ENCODE measurements around the gene PDE11A.
"Not testable (repeated sequence)": the region's sequence is repeated elsewhere in the genome, so short reads cannot be mapped to it uniquely, and the experiment has no call there.

The PDE11A gene

GRCh38 chr2:177964892-177965291, 107.7 kb downstream of the PDE11A start:
- Histone ChIP-seq H3K9me3 (ENCODE audit: control insufficient read depth, low read length) (no peaks in the 10 kb centered on the region), H3K4me3 (ENCODE audit: low read depth, low read length) (no peak overlapping the region)
- TF ChIP-seq CTCF (IDR thresholded peaks at IDR 0.05), result no peak

DNA sequence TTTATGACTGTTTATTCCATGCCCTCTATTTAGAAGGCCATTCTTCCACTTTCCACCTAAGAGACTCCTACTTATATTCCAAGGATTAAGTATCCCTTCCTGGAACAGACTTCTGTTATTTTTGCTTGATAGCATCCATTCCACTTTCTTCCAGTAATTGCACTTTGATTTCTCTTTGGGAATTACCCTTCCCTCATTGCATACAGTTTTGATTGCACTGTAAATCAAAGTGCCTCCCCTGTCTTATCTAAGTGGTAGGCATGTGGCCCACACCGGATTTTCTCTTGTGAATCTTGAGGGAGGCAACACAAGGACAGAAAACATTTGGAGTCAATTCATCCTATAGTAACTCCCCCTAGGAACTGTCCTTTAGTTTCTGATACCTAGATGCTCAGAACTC, 120.4 kb downstream of the PDE11A start:
- no peak overlapping the region for H3K9ac ChIP-seq
- no peaks in the 10 kb centered on the region for H3K36me3 ChIP-seq (ENCODE audit: control insufficient read depth, insufficient read depth, low read length)
- H3K4me3 ChIP-seq (ENCODE audit: low read depth, low read length), result no peak overlapping the region
- H3K79me2 ChIP-seq, result peaks cover 3% of the 10 kb centered on the region
- no peak overlapping the region for H3K4me2 ChIP-seq (ENCODE audit: low read length)
- H3K9me3 ChIP-seq (ENCODE audit: control insufficient read depth, low read length), result no peaks in the 10 kb centered on the region
- H3K27me3 ChIP-seq (ENCODE audit: control insufficient read depth, insufficient read depth, low read length), result no peaks in the 10 kb centered on the region
- no peak overlapping the region for H3K27ac ChIP-seq
- no peak for TF ChIP-seq CTCF (IDR thresholded peaks at IDR 0.05)
- no peak overlapping the region for H2AFZ ChIP-seq
- no peaks in the 10 kb centered on the region for H3K4me1 ChIP-seq

More at GRCh38 chr2:177964892-177965291, 107.7 kb downstream of the PDE11A start:
- no peak overlapping the region for H3K27ac ChIP-seq
- H2AFZ ChIP-seq, result no peak overlapping the region
- H3K27me3 ChIP-seq (ENCODE audit: control insufficient read depth, insufficient read depth, low read length), result no peaks in the 10 kb centered on the region
- H3K36me3 ChIP-seq (ENCODE audit: control insufficient read depth, insufficient read depth, low read length), result no peaks in the 10 kb centered on the region
- peaks cover 3% of the 10 kb centered on the region for H3K79me2 ChIP-seq
- no peak overlapping the region for H3K9ac ChIP-seq
- H3K4me1 ChIP-seq, result no peaks in the 10 kb centered on the region
- H3K4me2 ChIP-seq (ENCODE audit: low read length), result no peak overlapping the region

DNA sequence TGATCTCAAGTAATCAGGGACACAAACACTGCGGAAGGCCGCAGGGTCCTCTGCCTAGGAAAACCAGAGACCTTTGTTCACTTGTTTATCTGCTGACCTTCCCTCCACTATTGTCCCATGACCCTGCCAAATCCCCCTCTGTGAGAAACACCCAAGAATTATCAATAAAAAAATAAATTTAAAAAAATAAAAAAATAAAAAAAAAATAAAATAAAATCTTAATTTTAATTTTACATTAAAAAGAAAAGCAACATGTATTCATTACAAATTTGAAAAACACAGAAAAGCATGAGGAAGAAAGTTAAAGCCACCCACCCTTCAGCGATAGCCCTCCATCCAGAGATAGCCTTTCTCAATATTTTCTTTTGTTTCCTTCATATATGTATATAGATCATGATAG, 125.0 kb downstream of the PDE11A start:
- not testable (repeated sequence) for H3K4me3 ChIP-seq (ENCODE audit: low read depth, low read length); H3K36me3 ChIP-seq (ENCODE audit: control insufficient read depth, insufficient read depth, low read length); H3K4me1 ChIP-seq; H3K9ac ChIP-seq; H3K27me3 ChIP-seq (ENCODE audit: control insufficient read depth, insufficient read depth, low read length); H3K79me2 ChIP-seq; H3K4me2 ChIP-seq (ENCODE audit: low read length); H2AFZ ChIP-seq; H3K9me3 ChIP-seq (ENCODE audit: control insufficient read depth, low read length); H3K27ac ChIP-seq

DNA sequence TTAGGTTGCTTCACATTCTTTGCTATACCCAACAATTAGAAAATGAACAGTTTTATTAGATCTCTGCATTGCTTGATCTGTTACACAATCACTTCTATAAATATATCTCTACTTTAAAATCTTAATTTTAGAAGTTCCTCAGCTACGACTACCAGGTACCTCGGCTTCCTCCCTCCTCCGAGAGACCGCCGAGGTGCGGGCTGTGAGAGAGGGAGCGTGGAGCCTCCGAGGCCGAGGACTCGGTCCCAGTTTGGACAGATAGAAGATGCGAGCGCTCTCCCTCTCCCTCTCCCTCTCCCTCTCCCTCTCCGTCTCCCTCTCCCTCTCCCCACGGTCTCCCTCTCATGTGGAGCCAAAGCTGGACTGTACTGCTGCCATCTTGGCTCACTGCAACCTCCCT, 128.0 kb downstream of the PDE11A start:
- H3K79me2 ChIP-seq; H2AFZ ChIP-seq; H3K4me2 ChIP-seq (ENCODE audit: low read length); H3K27ac ChIP-seq; H3K4me1 ChIP-seq; H3K36me3 ChIP-seq (ENCODE audit: control insufficient read depth, insufficient read depth, low read length); H3K9ac ChIP-seq; H3K9me3 ChIP-seq (ENCODE audit: control insufficient read depth, low read length); H3K4me3 ChIP-seq (ENCODE audit: low read depth, low read length); H3K27me3 ChIP-seq (ENCODE audit: control insufficient read depth, insufficient read depth, low read length): not testable (repeated sequence)

GRCh38 chr2:177942731-177943130, 129.8 kb downstream of the PDE11A start:
- H3K4me1 ChIP-seq, result no peaks in the 10 kb centered on the region
- H3K79me2 ChIP-seq, result peaks cover 2% of the 10 kb centered on the region
- no peak overlapping the region for H2AFZ ChIP-seq
- no peaks in the 10 kb centered on the region for H3K36me3 ChIP-seq (ENCODE audit: control insufficient read depth, insufficient read depth, low read length)
- H3K27ac ChIP-seq, result no peak overlapping the region
- H3K9me3 ChIP-seq (ENCODE audit: control insufficient read depth, low read length), result no peaks in the 10 kb centered on the region
- no peaks in the 10 kb centered on the region for H3K27me3 ChIP-seq (ENCODE audit: control insufficient read depth, insufficient read depth, low read length)
- no peak overlapping the region for H3K4me3 ChIP-seq (ENCODE audit: low read depth, low read length)
- TF ChIP-seq CTCF (IDR thresholded peaks at IDR 0.05), result no peak
- no peak overlapping the region for H3K9ac ChIP-seq
- H3K4me2 ChIP-seq (ENCODE audit: low read length), result no peak overlapping the region

GRCh38 chr2:177939211-177939610, 133.4 kb downstream of the PDE11A start:
- H3K4me2 ChIP-seq (ENCODE audit: low read length), result no peak overlapping the region
- no peaks in the 10 kb centered on the region for H3K4me1 ChIP-seq
- H2AFZ ChIP-seq, result no peak overlapping the region
- TF ChIP-seq CTCF (IDR thresholded peaks at IDR 0.05), result no peak
- no peaks in the 10 kb centered on the region for H3K9me3 ChIP-seq (ENCODE audit: control insufficient read depth, low read length)
- no peaks in the 10 kb centered on the region for H3K36me3 ChIP-seq (ENCODE audit: control insufficient read depth, insufficient read depth, low read length)
- peaks cover 2% of the 10 kb centered on the region for H3K79me2 ChIP-seq
- H3K27ac ChIP-seq, result no peak overlapping the region
- H3K27me3 ChIP-seq (ENCODE audit: control insufficient read depth, insufficient read depth, low read length), result no peaks in the 10 kb centered on the region
- no peak overlapping the region for H3K9ac ChIP-seq
- no peak overlapping the region for H3K4me3 ChIP-seq (ENCODE audit: low read depth, low read length)

Measured in parathyroid adenoma (tissue), 2 donors.